ENCODE data around the gene MAGI1. TPM values are rescaled to one million over a fixed set of nuclear protein-coding genes. Genes with fewer than 3 reads are reported as not detected.

The MAGI1 gene
- total RNA-seq, 1 experiment from 2014 or later: 38.6 TPM

DNA sequence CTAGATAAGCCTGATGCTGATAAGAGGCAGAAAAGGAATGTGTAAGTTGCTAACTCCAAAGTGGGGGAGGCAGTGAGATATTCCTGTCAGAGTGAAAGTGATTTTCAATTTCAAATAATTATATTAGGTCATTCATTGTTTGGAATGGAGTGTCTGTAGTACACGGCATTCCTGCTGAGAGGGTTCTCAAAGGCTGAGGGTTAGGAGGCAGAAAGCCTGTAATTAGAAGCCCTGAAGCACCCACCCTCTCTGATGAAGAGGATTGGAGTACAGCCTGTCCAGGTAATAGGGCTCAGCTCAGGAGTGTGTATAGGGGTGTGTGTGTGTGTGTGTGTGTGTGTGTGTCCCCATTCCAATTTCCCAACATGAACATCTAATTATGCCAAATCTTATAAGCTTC, 486.8 kb downstream of the MAGI1 start:
- ChIA-PET POLR2A (no interaction called here), RAD21 (ENCODE audit: low non-redundant PET in 1 of 2, low total read pairs in 2 of 2, uncharacterized antibody in 2 of 2, unreplicated experiment in 2 of 2) (no interaction called here), CTCF (no interaction called here)
- no peaks in the 10 kb centered on the region for H4K20me1 ChIP-seq (ENCODE audit: insufficient read depth)
- no TSS peak for BruUV-seq (replicated peaks)
- no peak for DNase-seq (ENCODE audit: low read depth, low spot score)
- H3K27me3 ChIP-seq (ENCODE audit: insufficient read depth, low read length): no peaks in the 10 kb centered on the region
- no peak overlapping the region for H3K4me3 ChIP-seq (replicated peaks in 1 of 2; ENCODE audit: low read depth in 1 of 2, low read length in 2 of 2)
- H3K79me2 ChIP-seq (ENCODE audit: insufficient read depth, low read length): no peaks in the 10 kb centered on the region
- no peak for ATAC-seq
- H3K9ac ChIP-seq (ENCODE audit: low read length): no peak overlapping the region
- H2AFZ ChIP-seq (ENCODE audit: low read depth, low read length, poor library complexity, severe bottlenecking): no peak overlapping the region
- TF ChIP-seq, protein P1, sequence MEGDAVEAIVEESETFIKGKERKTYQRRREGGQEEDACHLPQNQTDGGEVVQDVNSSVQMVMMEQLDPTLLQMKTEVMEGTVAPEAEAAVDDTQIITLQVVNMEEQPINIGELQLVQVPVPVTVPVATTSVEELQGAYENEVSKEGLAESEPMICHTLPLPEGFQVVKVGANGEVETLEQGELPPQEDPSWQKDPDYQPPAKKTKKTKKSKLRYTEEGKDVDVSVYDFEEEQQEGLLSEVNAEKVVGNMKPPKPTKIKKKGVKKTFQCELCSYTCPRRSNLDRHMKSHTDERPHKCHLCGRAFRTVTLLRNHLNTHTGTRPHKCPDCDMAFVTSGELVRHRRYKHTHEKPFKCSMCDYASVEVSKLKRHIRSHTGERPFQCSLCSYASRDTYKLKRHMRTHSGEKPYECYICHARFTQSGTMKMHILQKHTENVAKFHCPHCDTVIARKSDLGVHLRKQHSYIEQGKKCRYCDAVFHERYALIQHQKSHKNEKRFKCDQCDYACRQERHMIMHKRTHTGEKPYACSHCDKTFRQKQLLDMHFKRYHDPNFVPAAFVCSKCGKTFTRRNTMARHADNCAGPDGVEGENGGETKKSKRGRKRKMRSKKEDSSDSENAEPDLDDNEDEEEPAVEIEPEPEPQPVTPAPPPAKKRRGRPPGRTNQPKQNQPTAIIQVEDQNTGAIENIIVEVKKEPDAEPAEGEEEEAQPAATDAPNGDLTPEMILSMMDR (IDR thresholded peaks at IDR 0.05 in 2 of 3, conservative IDR thresholded peaks at IDR 0.05 in 1 of 3; ENCODE audit: borderline replicate concordance in 1 of 3, insufficient read depth in 1 of 3, low read depth in 2 of 3, low read length in 2 of 3): no peak
- TF ChIP-seq ZFX (IDR thresholded peaks at IDR 0.05) (no peak), EZH2 (IDR thresholded peaks at IDR 0.05) (no peak), CBX3 (IDR thresholded peaks at IDR 0.05; ENCODE audit: low read depth) (no peak), RAD21 (IDR thresholded peaks at IDR 0.05; ENCODE audit: low read depth) (no peak), EGR1 (IDR thresholded peaks at IDR 0.05; ENCODE audit: low read depth) (no peak), ZNF274 (IDR thresholded peaks at IDR 0.05; ENCODE audit: low read depth, low read length) (no peak), SP1 (IDR thresholded peaks at IDR 0.05; ENCODE audit: low read depth) (no peak)
- TF ChIP-seq, protein P2, sequence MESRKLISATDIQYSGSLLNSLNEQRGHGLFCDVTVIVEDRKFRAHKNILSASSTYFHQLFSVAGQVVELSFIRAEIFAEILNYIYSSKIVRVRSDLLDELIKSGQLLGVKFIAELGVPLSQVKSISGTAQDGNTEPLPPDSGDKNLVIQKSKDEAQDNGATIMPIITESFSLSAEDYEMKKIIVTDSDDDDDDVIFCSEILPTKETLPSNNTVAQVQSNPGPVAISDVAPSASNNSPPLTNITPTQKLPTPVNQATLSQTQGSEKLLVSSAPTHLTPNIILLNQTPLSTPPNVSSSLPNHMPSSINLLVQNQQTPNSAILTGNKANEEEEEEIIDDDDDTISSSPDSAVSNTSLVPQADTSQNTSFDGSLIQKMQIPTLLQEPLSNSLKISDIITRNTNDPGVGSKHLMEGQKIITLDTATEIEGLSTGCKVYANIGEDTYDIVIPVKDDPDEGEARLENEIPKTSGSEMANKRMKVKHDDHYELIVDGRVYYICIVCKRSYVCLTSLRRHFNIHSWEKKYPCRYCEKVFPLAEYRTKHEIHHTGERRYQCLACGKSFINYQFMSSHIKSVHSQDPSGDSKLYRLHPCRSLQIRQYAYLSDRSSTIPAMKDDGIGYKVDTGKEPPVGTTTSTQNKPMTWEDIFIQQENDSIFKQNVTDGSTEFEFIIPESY (IDR thresholded peaks at IDR 0.05; ENCODE audit: extremely low read depth, insufficient replicate concordance, low read length): no peak
- H3K36me3 ChIP-seq (ENCODE audit: control insufficient read depth in 1 of 2, insufficient read depth in 2 of 2, low read length in 2 of 2): no peaks in the 10 kb centered on the region
- intact Hi-C loops (cut with micrococcal nuclease): loop anchor here (10.0 kb wide), 1 partner anchor 57 kb away; no protein-coding TSS in a partner anchor
- H3K9me3 ChIP-seq (ENCODE audit: control insufficient read depth in 1 of 2, insufficient read depth in 1 of 2, low read depth in 1 of 2, low read length in 2 of 2): no peaks in the 10 kb centered on the region
- no peak overlapping the region for H3K27ac ChIP-seq (ENCODE audit: low read depth, low read length)
- H3K4me2 ChIP-seq (ENCODE audit: low read length): no peak overlapping the region
- H3K9me2 ChIP-seq (ENCODE audit: insufficient read depth): no peaks in the 10 kb centered on the region
- H3K4me1 ChIP-seq (ENCODE audit: control insufficient read depth in 1 of 2, insufficient read depth in 2 of 2, low read length in 2 of 2): no peaks in the 10 kb centered on the region
